Stimulated activated CD4-positive, alpha-beta T cell treated with anti-CD3 and anti-CD28 coated beads, Interleukin-15, amount 100 ng/mL, for 48 hours (primary cell): Measurements from ENCODE around the gene IRF9.
A peak's percentile ranks its signal among the peaks of the same experiment; 100 is the strongest.

Source experiments
- DNase-seq, 2 donors: peaks; one replicate each; pipeline ENCODE4 v3.0.0-alpha.2; 2020; ENCODE audit warnings: low read depth in 2 of 2

The IRF9 gene

DNA sequence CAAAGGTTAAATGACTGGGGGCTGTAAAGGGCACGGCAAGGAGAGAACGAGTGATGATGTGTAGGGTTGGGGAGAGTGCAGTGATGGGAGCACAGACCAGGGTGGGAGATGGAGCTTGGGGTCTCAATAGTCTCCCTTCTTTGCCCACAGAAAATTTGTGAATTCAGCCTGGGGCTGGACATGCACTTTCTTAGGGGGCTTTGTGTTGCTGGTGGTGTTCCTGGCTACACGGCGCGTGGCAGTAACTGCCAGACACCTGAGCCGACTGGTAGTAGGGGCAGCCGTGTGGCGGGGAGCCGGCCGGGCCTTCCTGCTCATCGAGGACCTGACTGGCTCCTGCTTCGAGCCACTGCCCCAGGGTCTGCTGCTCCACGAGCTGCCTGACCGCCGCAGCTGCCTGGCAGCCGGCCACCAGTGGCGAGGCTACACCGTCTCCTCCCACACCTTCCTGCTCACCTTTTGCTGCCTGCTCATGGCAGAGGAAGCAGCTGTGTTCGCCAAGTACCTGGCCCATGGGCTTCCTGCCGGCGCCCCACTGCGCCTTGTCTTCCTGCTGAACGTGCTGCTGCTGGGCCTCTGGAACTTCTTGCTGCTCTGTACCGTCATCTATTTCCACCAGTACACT lies 28.9 kb upstream of the IRF9 start:
- no peak for DNase-seq

DNA sequence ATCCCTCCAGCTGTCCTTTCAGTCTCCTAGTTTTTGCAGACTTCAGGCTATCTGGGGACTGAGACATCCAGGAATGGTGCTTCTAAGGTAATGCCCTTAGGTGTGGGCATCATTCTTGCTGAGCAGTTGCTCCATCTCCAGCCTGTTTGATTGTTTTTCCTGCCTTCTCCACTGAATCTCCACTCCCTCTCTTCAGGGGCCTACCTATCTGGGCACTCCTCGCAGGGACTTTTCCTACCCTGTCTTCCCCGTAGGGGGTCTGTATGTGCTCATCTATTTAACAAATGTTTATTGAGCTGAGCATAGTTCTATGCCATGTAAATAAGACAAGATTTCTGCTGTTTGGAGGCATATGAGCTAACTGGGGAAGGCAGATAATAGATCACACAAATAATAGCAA lies 28.1 kb upstream of the IRF9 start:
- DNase-seq, result no peak

DNA sequence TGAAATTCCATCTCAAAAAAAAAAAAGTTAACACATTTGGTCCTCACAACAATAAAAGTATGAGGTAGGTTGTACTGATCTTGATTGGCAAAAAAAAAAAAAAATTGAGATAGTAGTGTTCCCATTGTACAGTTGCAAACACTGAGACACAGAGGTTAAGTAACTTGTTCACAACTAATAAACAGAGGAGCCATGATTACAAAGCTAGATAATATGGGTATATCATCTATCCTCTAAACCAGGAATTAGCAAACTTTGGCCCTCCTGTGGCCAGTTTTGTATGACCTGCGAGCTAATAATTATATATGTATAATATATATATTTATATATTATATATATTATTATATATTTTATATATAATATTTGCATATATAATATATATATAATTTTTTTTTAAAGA lies 27.3 kb upstream of the IRF9 start:
- no peak for DNase-seq

DNA sequence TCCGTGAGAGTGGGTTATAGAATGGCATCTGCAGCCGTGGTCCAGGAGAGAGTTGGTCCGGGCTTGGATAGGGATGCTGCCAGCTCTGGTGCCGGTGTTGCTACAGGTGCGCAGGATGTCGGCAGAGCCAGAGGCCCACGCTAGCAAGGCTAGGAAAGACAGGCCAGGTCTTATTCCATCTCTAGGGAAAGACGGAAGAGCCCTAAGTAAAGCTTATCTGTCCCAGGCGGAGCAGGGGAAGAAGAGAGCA lies 25.6 kb upstream of the IRF9 start:
- DNase-seq, result no peak

DNA sequence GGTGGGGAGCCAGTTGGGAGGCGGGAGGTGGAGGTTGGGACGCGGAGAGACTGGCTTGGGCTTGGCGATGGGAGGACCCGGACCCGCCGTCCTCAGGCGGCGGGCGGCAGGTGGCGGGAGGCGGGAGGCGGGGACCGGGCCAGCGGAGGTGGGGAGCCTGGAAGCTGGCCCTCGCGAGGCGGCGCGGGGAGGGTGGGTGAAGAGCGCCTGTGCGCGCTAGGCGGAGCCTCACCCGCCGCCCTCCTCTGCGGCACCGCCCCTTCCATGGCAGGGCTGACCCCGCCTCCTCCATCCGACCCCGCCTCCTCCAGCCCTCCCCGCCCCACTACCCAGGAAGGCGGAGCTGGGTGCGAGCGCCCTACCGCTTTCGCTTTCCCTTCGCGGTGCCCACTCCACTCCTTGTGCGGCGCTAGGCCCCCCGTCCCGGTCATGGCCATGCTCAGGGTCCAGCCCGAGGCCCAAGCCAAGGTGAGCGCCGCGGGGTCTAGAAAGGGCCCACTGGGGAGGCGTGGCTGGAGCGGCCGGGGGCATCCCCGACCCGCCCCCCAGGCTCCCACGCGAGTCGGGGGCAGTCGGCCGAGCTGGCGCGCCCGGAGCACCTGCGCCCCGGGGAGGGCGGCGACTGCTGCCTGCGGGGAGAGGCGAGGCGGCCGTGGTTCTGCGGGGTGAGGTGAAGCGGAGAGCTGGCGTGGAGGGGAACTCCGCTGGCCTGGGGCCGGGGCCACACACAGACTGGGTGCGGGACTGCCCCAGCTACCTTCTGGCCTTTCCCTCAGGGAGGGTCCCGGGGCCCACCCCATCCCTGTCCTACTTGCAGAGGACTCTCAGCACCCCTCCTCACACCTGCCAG lies 25.0 kb upstream of the IRF9 start, which contains the start of gene PSME1:
Gene PSME1, plus strand, starts transcription at position 361 of the 850 bp plus-strand sequence. Its CDS starts 69 bp downstream, at position 430.
- DNase-seq, result peak; percentile 85 to 92

GRCh38 chr14:24136684-24137528 lies 24.2 kb upstream of the IRF9 start:
- DNase-seq, result no peak

GRCh38 chr14:24137529-24138395 lies 23.3 kb upstream of the IRF9 start:
- DNase-seq, result no peak

DNA sequence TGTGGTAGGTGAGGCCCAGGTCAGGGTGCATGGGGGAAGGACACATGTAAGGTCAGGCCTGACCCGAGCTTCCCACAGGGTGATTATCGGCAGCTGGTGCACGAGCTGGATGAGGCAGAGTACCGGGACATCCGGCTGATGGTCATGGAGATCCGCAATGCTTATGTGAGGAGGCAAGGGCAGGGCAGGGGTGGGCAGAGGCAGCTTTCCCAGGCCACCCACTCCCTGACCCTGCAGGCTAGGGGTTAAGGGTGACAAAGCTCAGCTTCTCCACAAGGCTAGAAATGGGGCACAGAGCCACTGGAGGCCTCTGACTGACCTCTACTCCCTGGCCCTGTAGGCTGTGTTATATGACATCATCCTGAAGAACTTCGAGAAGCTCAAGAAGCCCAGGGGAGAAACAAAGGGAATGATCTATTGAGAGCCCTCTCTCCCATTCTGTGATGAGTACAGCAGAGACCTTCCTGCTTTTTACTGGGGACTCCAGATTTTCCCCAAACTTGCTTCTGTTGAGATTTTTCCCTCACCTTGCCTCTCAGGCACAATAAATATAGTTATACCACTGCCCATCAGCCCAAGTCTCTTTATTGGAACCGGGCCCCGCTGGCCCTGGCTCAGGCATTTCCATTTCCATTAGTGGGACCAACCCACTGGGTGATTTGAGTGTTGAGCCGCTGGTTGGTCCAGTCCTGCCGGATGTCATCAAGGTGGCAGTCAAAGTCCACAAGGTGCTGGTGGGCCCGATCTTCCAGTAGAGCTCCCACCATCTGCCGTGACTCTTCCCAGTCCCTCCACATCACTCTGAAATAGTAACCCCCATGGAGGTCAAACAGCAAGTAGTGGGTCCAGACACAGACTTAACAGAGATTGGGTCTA lies 22.4 kb upstream of the IRF9 start:
- DNase-seq, result no peak

DNA sequence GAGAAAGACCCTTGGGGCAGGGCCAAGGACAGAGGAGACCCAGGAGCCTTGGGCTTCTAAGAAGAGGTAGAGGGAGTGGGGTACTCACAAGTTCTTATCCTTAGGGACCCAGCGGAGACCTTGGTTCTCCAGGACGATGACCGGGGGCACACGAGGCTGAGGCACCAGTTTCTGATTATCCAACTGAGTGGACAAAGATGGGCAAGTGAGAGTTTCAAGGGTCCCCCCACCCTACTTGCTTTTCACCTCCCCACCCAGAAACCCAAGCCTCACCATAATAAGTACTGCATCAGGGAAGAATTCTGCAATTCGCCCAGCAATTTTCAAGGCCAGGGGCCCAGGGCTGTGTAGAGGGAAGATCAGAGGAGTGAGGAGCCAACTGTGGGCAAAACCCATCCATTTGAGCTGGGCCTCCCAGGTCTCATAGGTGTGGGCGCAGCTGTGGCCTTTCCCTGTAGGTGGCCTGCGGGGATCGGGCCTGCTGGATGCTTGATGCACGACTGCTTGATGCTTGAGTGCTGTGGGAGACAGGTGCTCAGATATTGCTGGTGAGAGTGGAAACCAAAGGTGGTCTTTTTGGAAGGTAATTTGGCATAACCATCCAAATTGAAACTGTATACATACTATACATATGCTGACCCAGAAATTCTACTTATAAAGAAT lies 21.7 kb upstream of the IRF9 start:
- no peak for DNase-seq

GRCh38 chr14:24141097-24141880 lies 19.8 kb upstream of the IRF9 start, which contains the start of gene EMC9:
Gene EMC9 (minus strand): TSS chr14:24141591. CDS start chr14:24141304, 287 bp downstream.
- DNase-seq, result peak; percentile 100

GRCh38 chr14:24143511-24143910 lies 17.6 kb upstream of the IRF9 start:
- no peak for DNase-seq

- DNase-seq, result no peak
Observed at GRCh38 chr14:24144451-24144850, 16.6 kb upstream of the IRF9 start.

DNA sequence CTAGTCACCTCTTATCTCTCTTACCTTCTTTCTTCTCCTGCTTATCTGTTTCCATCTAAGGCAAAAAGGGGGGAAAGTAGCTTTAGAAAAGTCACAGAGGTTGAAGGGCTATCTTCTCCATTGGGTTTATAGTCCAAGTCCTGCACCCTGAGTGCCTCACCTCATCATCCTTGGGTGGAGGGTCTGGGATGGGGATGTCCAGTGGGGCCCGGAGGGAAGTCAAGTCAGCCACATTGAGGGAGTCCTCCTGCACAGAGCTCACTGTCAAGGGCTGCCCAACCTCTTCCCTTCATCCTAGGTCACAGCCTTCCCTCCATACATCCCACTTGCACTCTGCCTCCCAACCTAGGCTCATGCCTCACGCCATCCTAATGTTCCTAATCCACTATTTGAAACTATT lies 15.8 kb upstream of the IRF9 start:
- no peak for DNase-seq

DNA sequence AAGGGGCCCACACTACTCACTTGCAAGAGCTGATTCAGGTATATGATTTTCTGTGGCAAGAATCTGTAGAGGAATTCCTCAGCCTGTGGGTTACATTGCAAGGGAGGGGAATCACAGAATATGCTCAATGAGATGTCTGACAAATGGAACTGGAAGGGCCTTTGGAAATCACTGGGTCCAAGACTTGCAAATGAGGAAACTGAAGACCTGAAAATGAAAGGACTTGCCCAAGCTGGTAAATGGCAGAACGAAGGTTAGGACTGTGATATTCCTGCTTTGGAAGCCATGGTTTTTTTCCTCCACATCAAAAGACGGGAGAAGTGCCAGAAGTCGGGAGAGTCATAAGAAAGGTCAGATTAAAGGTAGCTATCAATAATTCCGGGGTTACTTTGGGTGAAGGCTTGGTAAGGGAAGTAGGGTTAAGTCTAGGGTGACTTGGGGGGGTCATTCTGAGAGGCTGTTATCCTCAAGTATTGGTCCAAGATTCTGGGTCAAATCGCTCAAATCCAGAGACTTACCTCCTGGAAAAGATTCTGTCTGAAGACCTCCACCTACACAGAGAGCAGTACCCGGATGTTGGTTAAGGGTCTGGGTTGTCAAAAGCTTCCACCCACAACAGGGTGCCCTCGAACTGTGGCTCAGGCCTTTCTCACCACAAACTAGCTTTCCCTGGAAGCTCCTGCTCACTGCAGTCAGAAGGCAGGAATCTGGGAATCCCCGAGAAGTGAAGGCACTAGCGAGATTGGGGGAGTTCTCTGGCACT lies 15.2 kb upstream of the IRF9 start:
- no peak for DNase-seq

DNA sequence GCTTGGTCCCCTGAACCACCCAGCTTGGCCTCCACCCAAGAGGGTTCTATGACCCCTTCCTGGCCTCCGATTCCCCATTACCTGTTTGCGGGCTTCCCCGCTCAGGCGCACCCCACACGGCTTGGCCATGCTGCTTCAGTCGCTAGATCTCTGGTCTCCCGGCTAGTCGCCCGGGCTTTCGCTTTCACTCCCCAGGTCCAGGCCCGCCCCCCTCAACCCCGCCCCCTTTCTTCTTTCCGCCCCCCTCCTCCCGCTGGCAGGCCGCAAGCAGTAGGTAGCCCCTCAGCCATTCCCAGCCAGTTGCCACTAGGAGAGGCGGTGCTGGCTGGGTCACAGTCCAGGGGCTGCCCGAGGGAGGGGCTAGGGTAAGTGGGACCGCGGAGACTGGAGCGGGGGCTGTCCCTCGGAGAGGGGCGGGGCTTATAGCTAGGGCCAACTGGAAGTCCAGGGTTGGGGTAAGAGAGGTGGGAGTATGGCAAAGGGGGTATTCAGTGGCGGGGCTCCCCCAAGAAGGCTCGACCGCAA lies 14.6 kb upstream of the IRF9 start, which contains the start of gene PSME2:
Gene PSME2, minus strand, starts transcription at position 158 of the 525 bp plus-strand sequence. Its CDS starts 29 bp downstream, at position 129.
- DNase-seq, result peak; percentile 89 to 92

GRCh38 chr14:24146978-24147760 lies 13.9 kb upstream of the IRF9 start, which contains the start of gene RNF31:
Gene RNF31 (plus strand): TSS chr14:24147498. CDS start chr14:24147699, 201 bp downstream.
- DNase-seq, result peak; percentile 96 to 98
